EH (cell line): ENCODE measurements around the gene HOXD12.

Experiments used
- DNase-seq: peaks from one replicate; pipeline ENCODE4 v3.0.0-alpha.2; 2015; ENCODE audit warnings: low read depth

Gene HOXD12

DNA sequence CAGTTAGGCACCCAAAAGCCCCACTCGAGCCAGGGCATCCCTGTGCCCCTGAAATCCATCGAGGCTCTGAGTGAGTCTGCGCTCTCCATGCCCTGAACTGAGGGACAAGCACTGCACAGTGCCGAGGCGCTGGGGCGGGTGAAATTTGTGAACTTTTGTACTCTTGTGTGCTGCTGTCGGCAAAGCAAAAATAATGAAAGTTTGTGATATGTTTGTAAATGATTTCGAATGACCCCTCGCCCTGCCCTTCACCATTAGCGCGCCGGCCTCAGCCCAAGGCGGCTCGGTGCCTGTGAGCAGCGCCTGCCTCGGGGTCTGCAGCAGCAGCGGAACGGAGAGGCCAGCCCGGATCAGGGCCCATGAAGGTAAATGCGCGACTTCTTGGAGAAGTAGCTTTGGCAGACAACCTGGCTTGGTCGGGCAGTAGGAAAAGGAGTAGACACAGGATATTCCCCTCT is 49.9 kb downstream of the HOXD12 start:
- no peak for DNase-seq

DNA sequence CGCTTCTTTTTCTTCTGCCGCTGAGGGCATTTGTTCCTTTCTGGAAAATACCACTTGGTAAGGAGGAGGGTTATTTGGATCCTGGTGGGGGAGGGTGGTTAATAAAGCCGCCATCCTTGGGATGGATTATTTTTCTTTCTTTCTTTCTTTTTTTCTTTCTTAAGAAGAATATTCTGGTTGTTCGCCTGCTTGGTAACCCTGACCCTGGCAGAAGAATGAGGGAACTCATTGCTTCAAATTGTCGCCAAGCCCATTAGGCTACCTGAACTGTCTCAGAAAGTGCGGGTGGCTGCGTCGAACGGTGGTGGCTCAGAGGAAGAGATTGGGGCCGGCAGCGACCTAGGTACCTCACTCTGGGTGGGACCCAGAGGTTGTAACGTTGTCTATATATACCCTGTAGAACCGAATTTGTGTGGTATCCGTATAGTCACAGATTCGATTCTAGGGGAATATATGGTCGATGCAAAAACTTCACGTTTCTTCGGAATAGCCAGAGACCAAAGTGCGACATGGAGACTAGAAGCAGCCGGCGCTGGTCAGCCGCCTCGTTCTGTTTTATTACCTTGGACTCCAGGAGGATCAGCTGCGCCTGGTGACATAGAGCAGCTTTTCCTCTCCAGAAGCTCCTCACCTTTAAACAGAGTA is 50.5 kb downstream of the HOXD12 start:
- DNase-seq, result no peak

DNA sequence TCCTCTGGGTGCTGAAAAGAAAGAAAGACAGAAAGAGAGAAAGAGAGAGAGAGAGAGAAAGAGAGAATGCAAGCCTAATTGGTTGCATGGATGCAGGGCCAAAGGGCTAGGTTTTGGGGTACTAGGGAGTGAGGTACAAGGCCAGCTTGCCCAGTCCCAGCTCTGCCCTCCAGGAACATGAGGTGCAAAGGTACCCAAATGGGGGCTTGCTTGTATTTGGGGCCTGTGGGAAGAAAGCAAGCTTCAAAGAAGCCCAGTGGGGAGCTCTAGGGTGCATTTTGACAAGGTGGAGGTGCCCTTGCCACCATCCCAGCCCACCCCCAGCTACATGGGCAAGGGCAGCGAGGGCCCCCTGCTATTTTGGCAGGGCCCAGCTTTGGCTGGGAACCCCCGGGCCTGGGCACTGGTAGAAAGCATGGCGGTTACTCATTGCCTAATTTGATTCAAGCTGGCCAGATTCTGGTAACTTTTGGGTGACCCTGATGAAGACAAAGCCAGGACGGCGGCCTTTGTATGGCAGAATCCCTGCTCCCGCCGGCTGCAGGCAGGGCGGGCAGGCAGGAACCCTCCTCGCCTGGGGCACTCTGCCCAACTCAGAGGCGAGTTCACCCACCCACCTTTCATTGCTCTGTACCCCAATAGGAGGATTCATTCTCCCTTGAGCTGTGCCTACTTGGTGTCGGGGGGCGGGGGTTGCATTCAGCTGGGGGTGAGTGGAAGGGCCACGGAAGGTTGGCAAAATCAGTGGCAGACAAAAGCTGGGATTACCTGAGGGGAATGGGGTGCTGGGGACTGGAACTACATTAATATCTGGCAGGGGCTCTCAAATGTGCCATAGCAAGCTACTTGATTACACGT is 51.2 kb downstream of the HOXD12 start:
- no peak for DNase-seq

DNA sequence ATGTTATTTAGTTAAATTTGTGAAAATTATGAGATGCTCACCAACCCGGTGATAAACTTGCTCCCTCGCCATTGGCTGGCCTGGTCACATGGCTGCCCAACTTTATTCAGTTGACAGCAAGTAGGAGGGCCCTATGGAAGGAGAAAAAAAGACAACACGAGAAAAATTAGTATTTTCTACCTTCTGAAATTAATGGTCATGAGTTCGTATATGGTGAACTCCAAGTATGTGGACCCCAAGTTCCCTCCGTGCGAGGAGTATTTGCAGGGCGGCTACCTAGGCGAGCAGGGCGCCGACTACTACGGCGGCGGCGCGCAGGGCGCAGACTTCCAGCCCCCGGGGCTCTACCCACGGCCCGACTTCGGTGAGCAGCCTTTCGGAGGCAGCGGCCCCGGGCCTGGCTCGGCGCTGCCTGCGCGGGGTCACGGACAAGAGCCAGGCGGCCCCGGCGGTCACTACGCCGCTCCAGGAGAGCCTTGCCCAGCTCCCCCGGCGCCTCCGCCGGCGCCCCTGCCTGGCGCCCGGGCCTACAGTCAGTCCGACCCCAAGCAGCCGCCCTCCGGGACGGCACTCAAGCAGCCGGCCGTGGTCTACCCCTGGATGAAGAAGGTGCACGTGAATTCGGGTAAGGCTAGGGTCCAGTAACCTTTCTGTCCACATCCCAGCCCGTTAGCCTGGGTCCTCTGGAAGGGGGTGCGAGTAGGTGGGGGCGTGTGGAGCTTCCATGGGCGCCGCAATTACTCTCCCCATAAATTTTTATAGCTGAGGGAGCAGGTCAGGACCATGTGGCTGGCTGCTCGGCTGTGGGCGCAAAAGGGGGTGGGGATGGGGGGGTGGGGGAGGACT is 52.1 kb downstream of the HOXD12 start, which contains the start of gene HOXD4:
TSS of gene HOXD4 (plus strand) at position 109 of the 846 bp plus-strand sequence. CDS start at position 193, 84 bp downstream.
- DNase-seq, result no peak
